Erythroblast (primary cell): ENCODE results near the gene TPSG1.

Experiments used
- GATA1 ChIP-seq: IDR thresholded peaks from 2 replicates; pipeline ENCODE4 v1.6.1; 2011; ENCODE audit warnings: low read depth, mild to moderate bottlenecking, control low read depth, low read length, moderate library complexity
- POLR2A ChIP-seq: IDR thresholded peaks from 2 replicates; pipeline ENCODE4 v1.6.1; 2011; ENCODE audit warnings: mild to moderate bottlenecking, low read length

- TF ChIP-seq POLR2A = peak; percentile 11
- TF ChIP-seq GATA1 = no peak
These were observed 6.8 kb downstream of the TPSG1 start for GRCh38 chr16:1218061-1218929.
